HepG2 (cell line): ENCODE measurements around the gene NDUFS6. TPM values are rescaled to one million over a fixed set of nuclear protein-coding genes. Genes with fewer than 3 reads are reported as not detected.

ENCODE experiments used
- CBX2 ChIP-seq, 2 experiments: fragments of 200-600 bp in 1 of 2; sonication (generic); formaldehyde crosslinking in 1 of 2; IDR thresholded peaks; 2 replicates each; pipeline versions ENCODE4 v1.7.0 to v1.8.1; 2018 to 2022; ENCODE audit warnings: low read depth in 2 of 2, low read length in 1 of 2, mild to moderate bottlenecking in 1 of 2, missing genetic modification reagents in 1 of 2
- CHCHD3 ChIP-seq: sonication (generic); formaldehyde crosslinking; IDR thresholded peaks from 2 replicates; pipeline ENCODE4 v1.8.0; 2022; ENCODE audit warnings: mild to moderate bottlenecking, missing genetic modification reagents, moderate library complexity
- FOXO4 ChIP-seq: sonication (generic); formaldehyde crosslinking; conservative IDR thresholded peaks from 2 replicates; pipeline ENCODE4 v1.8.1; 2023; ENCODE audit warnings: missing genetic modification reagents
- GTF3A ChIP-seq: sonication (generic); formaldehyde crosslinking; conservative IDR thresholded peaks from 2 replicates; pipeline ENCODE4 v1.4.0; 2020; ENCODE audit warnings: mild to moderate bottlenecking, missing genetic modification reagents
- HOXA9 ChIP-seq: sonication (generic); formaldehyde crosslinking; IDR thresholded peaks from 2 replicates; pipeline ENCODE4 v1.8.1; 2022; ENCODE audit warnings: missing genetic modification reagents, mild to moderate bottlenecking, moderate library complexity, borderline replicate concordance
- NFE2 ChIP-seq: sonication (generic); formaldehyde crosslinking; IDR thresholded peaks from 2 replicates; pipeline ENCODE4 v1.4.0; 2020; ENCODE audit warnings: missing genetic modification reagents
- POLR2A ChIP-seq, 2 experiments: IDR thresholded peaks; 2 replicates each; pipeline ENCODE4 v1.6.1; 2011; ENCODE audit warnings: low read depth in 2 of 2, low read length in 2 of 2, mild to moderate bottlenecking in 1 of 2, moderate library complexity in 1 of 2; ENCODE audit not compliant: insufficient read depth in 1 of 2
- PRPF4 ChIP-seq: fragments of 200-400 bp; formaldehyde crosslinking; IDR thresholded peaks from 2 replicates; pipeline ENCODE4 v1.6.1; 2016; ENCODE audit warnings: low read length, low read depth; ENCODE audit not compliant: poor library complexity, severe bottlenecking
- RXRB ChIP-seq: IDR thresholded peaks from 2 replicates; pipeline ENCODE4 v1.6.1; 2016; ENCODE audit warnings: borderline replicate concordance, missing genetic modification reagents, missing compliant biosample characterization
- SOX13 ChIP-seq, 3 experiments: fragments of 450-650 bp in 1 of 3; sonication (generic) in 1 of 3; formaldehyde crosslinking in 1 of 3; IDR thresholded peaks in 2 of 3; conservative IDR thresholded peaks in 1 of 3; 2 replicates each; pipeline versions ENCODE4 v1.5.0 to v1.6.1; 2016 to 2020; ENCODE audit warnings: antibody characterized with exemption in 1 of 3, mild to moderate bottlenecking in 1 of 3, missing compliant biosample characterization in 1 of 3, missing genetic modification reagents in 1 of 3, moderate library complexity in 1 of 3
- SOX5 ChIP-seq: IDR thresholded peaks from 2 replicates; pipeline ENCODE4 v1.6.1; 2016; ENCODE audit warnings: borderline replicate concordance
- SP4 ChIP-seq: sonication (generic); formaldehyde crosslinking; IDR thresholded peaks from 2 replicates; pipeline ENCODE4 v1.8.1; 2023; ENCODE audit warnings: mild to moderate bottlenecking, missing genetic modification reagents
- TBX3 ChIP-seq: fragments of 450-650 bp; IDR thresholded peaks from 2 replicates; pipeline ENCODE4 v1.6.1; 2017; ENCODE audit warnings: antibody characterized with exemption, mild to moderate bottlenecking, inconsistent platforms, borderline replicate concordance
- ZBTB14 ChIP-seq: sonication (generic); formaldehyde crosslinking; IDR thresholded peaks from 2 replicates; pipeline ENCODE4 v1.4.0; 2020; ENCODE audit warnings: missing genetic modification reagents
- ZBTB38 ChIP-seq: sonication (generic); formaldehyde crosslinking; IDR thresholded peaks from 2 replicates; pipeline ENCODE4 v1.5.1; 2020; ENCODE audit warnings: mild to moderate bottlenecking, missing genetic modification reagents
- ZEB1 ChIP-seq: IDR thresholded peaks from 2 replicates; pipeline ENCODE4 v1.6.1; 2012; ENCODE audit warnings: mild to moderate bottlenecking, low read depth, inconsistent platforms; ENCODE audit not compliant: insufficient replicate concordance
- ZFY ChIP-seq: sonication (generic); formaldehyde crosslinking; IDR thresholded peaks from 2 replicates; pipeline ENCODE4 v1.4.0; 2020; ENCODE audit warnings: missing genetic modification reagents
- ZMYM3 ChIP-seq: sonication (generic); formaldehyde crosslinking; IDR thresholded peaks from 2 replicates; pipeline ENCODE4 v1.5.1; 2020; ENCODE audit warnings: mild to moderate bottlenecking, missing genetic modification reagents
- ZNF234 ChIP-seq: sonication (generic); formaldehyde crosslinking; conservative IDR thresholded peaks from 2 replicates; pipeline ENCODE4 v1.5.1; 2020; ENCODE audit warnings: mild to moderate bottlenecking, missing genetic modification reagents
- ZNF280B ChIP-seq: sonication (generic); formaldehyde crosslinking; IDR thresholded peaks from 2 replicates; pipeline ENCODE4 v1.5.0; 2020; ENCODE audit warnings: missing genetic modification reagents, mild to moderate bottlenecking, borderline replicate concordance
- ZNF580 ChIP-seq: IDR thresholded peaks from 2 replicates; pipeline ENCODE4 v1.6.1; 2016; ENCODE audit warnings: low read depth, borderline replicate concordance
- ZNF7 ChIP-seq: IDR thresholded peaks from 2 replicates; pipeline ENCODE4 v1.6.1; 2016; ENCODE audit warnings: missing biosample characterization, missing genetic modification reagents
- ZNF790 ChIP-seq: sonication (generic); formaldehyde crosslinking; IDR thresholded peaks from 2 replicates; pipeline ENCODE4 v1.8.0; 2022; ENCODE audit warnings: missing genetic modification reagents, mild to moderate bottlenecking, borderline replicate concordance
- ZSCAN12 ChIP-seq: sonication (generic); formaldehyde crosslinking; IDR thresholded peaks from 2 replicates; pipeline ENCODE4 v1.9.0; 2021; ENCODE audit warnings: mild to moderate bottlenecking, missing genetic modification reagents
- polyA plus RNA-seq, 8 experiments: library from polyadenylated mRNA; depleted of rRNA in 3 of 8; stranded (reverse) in 7 of 8; unstranded in 1 of 8; fragments of >200 nt; fragmentation: Illumina TruSeq in 4 of 8; extraction: Trizol in 4 of 8; gene quantifications; 2 replicates each; pipeline versions ENCODE4 v1.2.1 to v1.2.3, GENCODE V29; 2011 to 2016; ENCODE audit warnings: low read depth in 4 of 8, missing spikeins in 1 of 8, mixed read lengths in 1 of 8; ENCODE audit not compliant: insufficient read depth in 1 of 8
- total RNA-seq, 5 experiments: library from RNA; depleted of rRNA; stranded (reverse); fragments of >200 nt; fragmentation: Illumina TruSeq; extraction: Trizol; gene quantifications; 2 replicates each; pipeline ENCODE4 v1.2.3, GENCODE V29; 2016; ENCODE audit warnings: low read depth in 1 of 5

NDUFS6 gene
- total and polyA plus RNA-seq, 2 of the 13 experiments (the other 11 are each of a cell fraction or from before 2014, with no cell fraction given) = 23.7 to 50.4 TPM

GRCh38 chr5:1799110-1799601 lies 2.1 kb upstream of the NDUFS6 start (continued):
- TF ChIP-seq PRPF4 (no peak), ZBTB14 (no peak), POLR2A (IDR thresholded peaks at IDR 0.05; ENCODE audit: insufficient read depth in 1 of 2, low read depth in 2 of 2, low read length in 2 of 2) (0 out of 4 replicates have a peak, but pooled peaks of 1 of the 2 experiments have one; percentile 31), SOX13 (IDR thresholded peaks at IDR 0.05) (no peak), SOX13 (CRISPR knock-in tag; conservative IDR thresholded peaks at IDR 0.05 in 1 of 2, IDR thresholded peaks at IDR 0.05 in 1 of 2) (0 out of 4 replicates have a peak, but pooled peaks of 1 of the 2 experiments have one; percentile 6), CBX2 (IDR thresholded peaks at IDR 0.05; ENCODE audit: low read depth, low read length) (no peak), CBX2 (CRISPR knock-in tag; IDR thresholded peaks at IDR 0.05; ENCODE audit: low read depth) (0 out of 2 replicates have a peak, but pooled peaks have one; percentile 53), ZEB1 (no peak), ZSCAN12 (CRISPR knock-in tag) (no peak), TBX3 (no peak), ZNF790 (CRISPR knock-in tag) (peak; percentile 5; the same call in 1 of the 2 replicates), NFE2 (CRISPR knock-in tag) (no peak), SOX5 (CRISPR knock-in tag) (no peak), ZNF280B (CRISPR knock-in tag) (0 out of 2 replicates have a peak, but pooled peaks have one; percentile 27), RXRB (CRISPR knock-in tag) (no peak), ZFY (peak; percentile 70; the same call in 1 of the 2 replicates), ZMYM3 (CRISPR knock-in tag) (no peak), ZNF234 (no peak), SP4 (CRISPR knock-in tag) (no peak), GTF3A (no peak), ZNF580 (CRISPR knock-in tag) (no peak), ZNF7 (CRISPR knock-in tag) (peak; percentile 72), ZBTB38 (no peak; the same call in 1 of the 2 replicates), HOXA9 (CRISPR knock-in tag) (no peak), FOXO4 (CRISPR knock-in tag) (no peak), CHCHD3 (CRISPR knock-in tag) (peak; percentile 75; the same call in 1 of the 2 replicates)
